Adrenal gland (tissue), 5 donors: Measurements from ENCODE around the gene TMEM79.

Experiments
- POLR2A ChIP-seq, 2 donors: fragments of 450-650 bp; IDR thresholded peaks; one replicate each; pipeline ENCODE4 v1.6.1; 2017; ENCODE audit warnings: antibody characterized with exemption in 2 of 2, mild to moderate bottlenecking in 2 of 2, moderate library complexity in 1 of 2
- TF ChIP-seq, protein P1 (sequence below), 6 experiments: fragments of 450-650 bp in 4 of 6; fragments of 200-600 bp in 2 of 6; sonication (generic) in 1 of 6; IDR thresholded peaks; 1 replicate in 5 of 6; 2 replicates in 1 of 6; pipeline versions ENCODE4 v1.5.1 to v1.8.0; 2016 to 2021; ENCODE audit warnings: antibody characterized with exemption in 6 of 6, mild to moderate bottlenecking in 2 of 6, moderate library complexity in 1 of 6
- donor health status: DM: no; HTN: no; CAD: no.

GRCh38 chr1:156238248-156238647 lies 45.9 kb upstream of the TMEM79 start:
- TF ChIP-seq, protein P1, sequence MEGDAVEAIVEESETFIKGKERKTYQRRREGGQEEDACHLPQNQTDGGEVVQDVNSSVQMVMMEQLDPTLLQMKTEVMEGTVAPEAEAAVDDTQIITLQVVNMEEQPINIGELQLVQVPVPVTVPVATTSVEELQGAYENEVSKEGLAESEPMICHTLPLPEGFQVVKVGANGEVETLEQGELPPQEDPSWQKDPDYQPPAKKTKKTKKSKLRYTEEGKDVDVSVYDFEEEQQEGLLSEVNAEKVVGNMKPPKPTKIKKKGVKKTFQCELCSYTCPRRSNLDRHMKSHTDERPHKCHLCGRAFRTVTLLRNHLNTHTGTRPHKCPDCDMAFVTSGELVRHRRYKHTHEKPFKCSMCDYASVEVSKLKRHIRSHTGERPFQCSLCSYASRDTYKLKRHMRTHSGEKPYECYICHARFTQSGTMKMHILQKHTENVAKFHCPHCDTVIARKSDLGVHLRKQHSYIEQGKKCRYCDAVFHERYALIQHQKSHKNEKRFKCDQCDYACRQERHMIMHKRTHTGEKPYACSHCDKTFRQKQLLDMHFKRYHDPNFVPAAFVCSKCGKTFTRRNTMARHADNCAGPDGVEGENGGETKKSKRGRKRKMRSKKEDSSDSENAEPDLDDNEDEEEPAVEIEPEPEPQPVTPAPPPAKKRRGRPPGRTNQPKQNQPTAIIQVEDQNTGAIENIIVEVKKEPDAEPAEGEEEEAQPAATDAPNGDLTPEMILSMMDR (IDR thresholded peaks at IDR 0.05), result no peak
- no peak for TF ChIP-seq POLR2A (IDR thresholded peaks at IDR 0.05)
